A549 (cell line): ENCODE measurements around the gene ZNF385D.

Source experiments
- CTCF ChIP-seq: fragments of >200 bp; sonication (Bioruptor Twin); formaldehyde crosslinking; IDR thresholded peaks from 3 replicates; pipeline ENCODE4 v1.5.1; 2016
- FOSL2 ChIP-seq, 2 experiments: fragments of 450-650 bp in 1 of 2; fragments of >200 bp in 1 of 2; sonication (Bioruptor Twin) in 1 of 2; formaldehyde crosslinking; IDR thresholded peaks; 2 replicates each; pipeline versions ENCODE4 v1.5.0 to v1.6.1; 2016 to 2020; ENCODE audit warnings: mild to moderate bottlenecking in 1 of 2, moderate library complexity in 1 of 2
- MAX ChIP-seq: IDR thresholded peaks from 2 replicates; pipeline ENCODE4 v1.6.1; 2012
- POLR2AphosphoS2 ChIP-seq: conservative IDR thresholded peaks from 2 replicates; pipeline ENCODE4 v1.6.1; 2012; ENCODE audit warnings: low read length, improper control_type of control experiment, inconsistent platforms
- SREBF2 ChIP-seq: fragments of 450-650 bp; IDR thresholded peaks from 2 replicates; pipeline ENCODE4 v1.6.1; 2014; ENCODE audit warnings: mild to moderate bottlenecking, moderate library complexity
- USF2 ChIP-seq: fragments of 450-650 bp; IDR thresholded peaks from 2 replicates; pipeline ENCODE4 v1.6.1; 2014; ENCODE audit warnings: antibody characterized with exemption

GRCh38 chr3:21531909-21532308, 219.1 kb downstream of the ZNF385D start:
- no peak for TF ChIP-seq SREBF2
- no peak for TF ChIP-seq CTCF
- TF ChIP-seq USF2: no peak
- no peak for TF ChIP-seq FOSL2 (IDR thresholded peaks at IDR 0.05)
- TF ChIP-seq FOSL2 (CRISPR knock-in tag; IDR thresholded peaks at IDR 0.05): no peak
- TF ChIP-seq MAX: no peak
- no peak for TF ChIP-seq POLR2AphosphoS2
